ENCODE measurements around the gene HCAR3.

HCAR3 gene

GRCh38 chr12:122730215-122731014, 13.8 kb upstream of the HCAR3 start, which contains the start of gene HCAR1:
Gene HCAR1 (minus strand): TSS chr12:122730844. CDS start chr12:122730339, 505 bp downstream.
- no peak within 1 kb of the TSS for H3K4me3 ChIP-seq (ENCODE audit: low read depth, low read length)
- DNase-seq (ENCODE audit: low read depth): no peak
- TF ChIP-seq CTCF (IDR thresholded peaks at IDR 0.05; ENCODE audit: control insufficient read depth, extremely low read depth, insufficient read depth): no peak

DNA sequence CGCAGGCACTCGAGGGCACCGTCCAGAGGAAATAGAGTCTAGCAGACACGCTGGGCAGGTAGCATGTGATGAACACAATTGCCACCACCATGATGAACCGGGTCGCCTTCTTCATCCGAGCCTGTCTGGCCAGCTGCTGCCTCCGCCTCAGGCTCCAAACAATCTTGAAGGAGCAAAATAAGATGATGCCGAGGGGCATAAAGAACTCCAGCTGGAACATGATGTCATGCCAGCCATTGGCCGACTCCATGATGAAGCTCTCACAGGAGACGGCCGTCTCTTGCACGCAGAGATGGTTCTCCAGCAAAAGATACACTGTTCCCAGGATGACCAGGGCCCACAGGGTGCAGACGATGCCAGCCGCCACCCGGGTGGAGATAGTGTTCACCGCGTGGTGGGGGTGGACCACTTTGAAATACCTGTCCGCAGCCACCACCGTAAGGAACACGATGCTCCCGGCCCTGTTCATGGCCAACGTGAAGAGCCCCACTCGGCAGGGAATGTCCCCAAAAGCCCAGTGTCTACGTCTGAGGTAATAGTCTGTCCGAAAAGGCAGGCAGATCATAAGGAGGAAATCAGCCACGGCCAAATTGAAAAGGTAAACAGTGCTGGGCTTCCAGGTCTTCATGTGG, 13.1 kb upstream of the HCAR3 start:
- no peak overlapping the region for H3K4me3 ChIP-seq (ENCODE audit: low read depth, low read length)
- no peak for TF ChIP-seq CTCF (IDR thresholded peaks at IDR 0.05; ENCODE audit: control insufficient read depth, extremely low read depth, insufficient read depth)
- DNase-seq (ENCODE audit: low read depth): no peak

DNA sequence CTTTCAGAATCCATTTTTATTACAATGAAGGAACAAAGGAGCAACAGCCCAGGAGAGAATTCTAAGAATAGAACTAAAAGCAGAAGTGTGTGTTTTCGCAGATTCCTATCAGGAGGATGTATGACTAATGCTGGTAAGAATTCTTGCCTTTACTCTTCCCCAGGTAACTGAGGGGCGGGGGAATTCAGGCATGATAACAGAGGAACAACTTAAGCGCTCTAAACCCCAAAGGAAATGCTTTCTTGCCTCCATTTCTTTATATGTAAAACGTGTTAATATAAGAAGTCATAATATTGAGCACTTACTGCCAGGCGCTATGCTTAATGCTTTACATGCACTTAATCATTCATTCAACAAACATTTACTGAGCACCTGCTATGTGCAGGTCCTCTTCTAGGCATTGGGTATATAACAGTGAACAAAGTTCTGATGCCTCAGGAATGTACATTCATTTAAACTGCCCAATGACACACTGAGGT, 9.5 kb upstream of the HCAR3 start:
- no peak for TF ChIP-seq CTCF (IDR thresholded peaks at IDR 0.05; ENCODE audit: control insufficient read depth, extremely low read depth, insufficient read depth)
- DNase-seq (ENCODE audit: low read depth): no peak
- no peak overlapping the region for H3K4me3 ChIP-seq (ENCODE audit: low read depth, low read length)

- no peak for TF ChIP-seq CTCF (IDR thresholded peaks at IDR 0.05; ENCODE audit: control insufficient read depth, extremely low read depth, insufficient read depth)
- no peak for DNase-seq (ENCODE audit: low read depth)
- no peak overlapping the region for H3K4me3 ChIP-seq (ENCODE audit: low read depth, low read length)
Measured at GRCh38 chr12:122725452-122726079, 9.0 kb upstream of the HCAR3 start.

- TF ChIP-seq CTCF (IDR thresholded peaks at IDR 0.05; ENCODE audit: control insufficient read depth, extremely low read depth, insufficient read depth): no peak
- no peak overlapping the region for H3K4me3 ChIP-seq (ENCODE audit: low read depth, low read length)
- DNase-seq (ENCODE audit: low read depth): no peak
Measured at GRCh38 chr12:122724641-122725243, 8.1 kb upstream of the HCAR3 start.

- DNase-seq (ENCODE audit: low read depth): no peak
- no peak for TF ChIP-seq CTCF (IDR thresholded peaks at IDR 0.05; ENCODE audit: control insufficient read depth, extremely low read depth, insufficient read depth)
- H3K4me3 ChIP-seq (ENCODE audit: low read depth, low read length): no peak overlapping the region
Measured at GRCh38 chr12:122722387-122722786, 5.8 kb upstream of the HCAR3 start.

Data from LNCaP clone FGC (cell line).